NCI-H1417 (cell line): ENCODE data around the gene LRRC32.

Experiments used
- DNase-seq, 3 experiments: peaks; one replicate each; lab custom pipeline; 2025; lab: John Stamatoyannopoulos, UW

Gene LRRC32

GRCh38 chr11:76663912-76664440 is 6.6 kb downstream of the LRRC32 start:
- no peak for DNase-seq

GRCh38 chr11:76663486-76663810 is 7.1 kb downstream of the LRRC32 start:
- DNase-seq = no peak

GRCh38 chr11:76662656-76663485 is 7.7 kb downstream of the LRRC32 start:
- DNase-seq = no peak

GRCh38 chr11:76661834-76662434 is 8.6 kb downstream of the LRRC32 start:
- no peak for DNase-seq

DNA sequence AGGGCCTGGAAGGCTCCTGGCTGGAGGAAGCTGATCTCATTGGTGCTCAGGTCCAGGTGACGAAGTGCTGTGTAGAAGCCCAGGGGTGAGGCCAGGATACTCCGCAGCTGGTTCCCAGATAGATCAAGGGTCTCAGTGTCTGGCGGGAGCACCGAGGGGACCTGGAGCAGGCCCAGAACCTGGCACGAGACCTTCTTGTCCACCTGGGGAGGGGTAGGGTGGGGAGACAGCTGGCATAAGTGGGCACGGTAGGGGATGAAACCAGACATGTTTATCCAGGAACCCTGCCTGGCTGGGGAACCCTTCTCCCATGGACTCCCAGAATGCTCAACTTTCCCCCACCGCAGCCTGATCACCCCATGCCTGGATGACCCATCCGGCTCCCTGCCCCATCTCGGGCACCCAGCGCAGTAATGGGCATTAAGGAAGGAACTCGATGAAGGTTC is 9.2 kb downstream of the LRRC32 start:
- DNase-seq = no peak

DNA sequence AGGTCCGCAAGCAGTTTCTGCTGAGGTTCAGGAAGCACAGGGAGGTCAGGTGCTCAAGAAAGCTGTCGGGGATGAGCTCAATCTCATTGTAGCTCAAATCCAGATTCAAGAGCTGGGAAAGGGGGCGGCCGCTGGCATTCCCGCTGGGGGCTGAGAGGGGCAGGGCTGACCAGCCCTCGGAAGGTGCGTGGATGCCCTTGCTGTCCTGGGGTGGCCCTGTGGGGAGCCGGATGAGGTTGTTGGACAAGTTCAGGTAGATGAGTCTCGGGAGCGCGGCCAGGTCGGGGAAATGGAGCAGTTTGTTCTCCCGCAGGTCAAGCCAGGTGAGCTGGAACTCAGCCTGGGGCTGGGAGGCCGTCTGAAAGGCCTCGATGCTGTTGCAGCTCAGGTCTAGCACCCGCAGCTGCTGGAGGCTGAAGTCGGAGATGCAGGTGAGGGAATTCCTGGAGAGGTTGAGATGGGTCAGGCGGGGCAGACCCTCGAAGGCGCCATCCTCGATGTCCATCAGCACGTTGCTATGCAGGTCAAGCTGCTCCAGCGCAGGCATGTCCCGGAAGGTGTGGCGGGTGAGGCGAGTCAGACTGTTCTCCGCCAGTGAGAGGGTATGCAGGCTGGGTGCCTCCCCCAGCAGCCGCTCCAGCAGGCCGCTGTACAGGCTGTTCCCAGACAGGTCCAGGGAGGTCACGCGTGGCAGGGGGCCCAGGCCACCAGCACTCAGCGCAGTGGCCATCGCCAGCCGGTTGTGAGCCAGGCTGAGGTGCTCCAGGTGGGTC is 9.8 kb downstream of the LRRC32 start:
- DNase-seq = no peak

GRCh38 chr11:76659672-76660532 is 10.6 kb downstream of the LRRC32 start:
- DNase-seq = no peak

DNA sequence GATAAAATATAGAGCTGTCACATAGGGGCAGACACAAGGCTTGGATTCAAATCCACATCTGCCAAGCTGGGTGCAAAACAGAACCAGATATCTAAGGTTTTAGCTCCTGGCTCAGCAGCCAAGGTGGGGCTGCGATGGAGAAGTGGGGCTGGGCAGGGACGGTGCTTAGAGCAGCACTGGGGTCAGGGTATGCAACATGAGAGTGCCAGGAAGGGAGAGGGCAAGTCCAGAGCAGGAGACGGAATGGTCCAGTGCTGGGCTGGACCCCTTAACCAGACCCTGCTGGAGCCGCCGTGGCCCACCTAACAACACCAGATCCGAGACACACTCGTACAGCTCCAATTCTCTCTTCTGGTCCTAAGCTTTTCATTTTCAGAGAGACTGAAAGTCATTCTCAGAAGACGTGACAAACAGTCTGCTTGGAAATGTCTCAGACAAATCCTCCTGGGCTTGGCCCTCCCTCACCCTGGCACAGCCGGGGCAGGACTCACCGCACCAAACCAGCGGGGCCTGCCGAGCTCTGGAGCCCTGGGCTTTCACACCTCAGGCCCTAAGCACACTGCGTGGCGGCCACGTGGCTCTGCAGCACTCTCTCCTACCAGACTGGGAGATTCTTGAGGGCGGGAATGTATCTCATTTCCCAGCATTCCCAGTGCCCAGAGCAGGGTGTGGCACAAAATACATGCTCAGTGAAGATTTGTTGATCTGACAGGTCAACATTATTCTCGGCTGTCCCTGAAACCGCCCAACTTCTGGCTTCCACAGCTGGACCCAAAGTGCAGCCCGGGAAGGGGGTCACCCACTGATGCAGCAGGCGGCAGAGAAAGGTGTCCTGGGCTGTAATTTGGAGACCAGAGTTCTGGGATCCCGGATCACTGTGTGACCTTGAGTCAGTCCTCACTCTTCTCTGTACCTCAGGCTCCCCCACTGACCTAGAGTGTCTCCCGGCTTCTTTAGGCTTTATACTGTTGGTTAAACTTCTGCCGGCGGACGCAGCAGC is 11.6 kb downstream of the LRRC32 start:
- no peak for DNase-seq

DNA sequence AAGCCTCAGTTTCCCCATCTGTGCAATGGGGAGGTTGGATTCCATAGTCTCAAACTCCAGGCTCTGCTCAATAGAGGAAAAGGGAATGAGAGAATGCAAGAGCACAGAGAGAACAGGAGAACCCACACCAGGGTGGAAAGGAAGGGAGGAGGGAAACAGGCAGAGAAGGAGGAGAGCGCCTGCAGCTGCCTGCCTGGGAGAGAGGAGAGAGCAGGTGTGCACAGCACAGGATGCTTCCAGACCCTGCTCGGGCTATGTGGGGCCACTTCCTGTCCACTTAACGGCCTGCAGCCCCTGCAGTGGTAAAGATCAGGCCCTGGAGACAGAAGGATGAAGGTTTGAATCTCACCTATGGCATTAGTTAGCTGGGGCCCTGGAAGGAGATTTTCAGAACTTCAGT is 12.3 kb downstream of the LRRC32 start:
- no peak for DNase-seq

DNA sequence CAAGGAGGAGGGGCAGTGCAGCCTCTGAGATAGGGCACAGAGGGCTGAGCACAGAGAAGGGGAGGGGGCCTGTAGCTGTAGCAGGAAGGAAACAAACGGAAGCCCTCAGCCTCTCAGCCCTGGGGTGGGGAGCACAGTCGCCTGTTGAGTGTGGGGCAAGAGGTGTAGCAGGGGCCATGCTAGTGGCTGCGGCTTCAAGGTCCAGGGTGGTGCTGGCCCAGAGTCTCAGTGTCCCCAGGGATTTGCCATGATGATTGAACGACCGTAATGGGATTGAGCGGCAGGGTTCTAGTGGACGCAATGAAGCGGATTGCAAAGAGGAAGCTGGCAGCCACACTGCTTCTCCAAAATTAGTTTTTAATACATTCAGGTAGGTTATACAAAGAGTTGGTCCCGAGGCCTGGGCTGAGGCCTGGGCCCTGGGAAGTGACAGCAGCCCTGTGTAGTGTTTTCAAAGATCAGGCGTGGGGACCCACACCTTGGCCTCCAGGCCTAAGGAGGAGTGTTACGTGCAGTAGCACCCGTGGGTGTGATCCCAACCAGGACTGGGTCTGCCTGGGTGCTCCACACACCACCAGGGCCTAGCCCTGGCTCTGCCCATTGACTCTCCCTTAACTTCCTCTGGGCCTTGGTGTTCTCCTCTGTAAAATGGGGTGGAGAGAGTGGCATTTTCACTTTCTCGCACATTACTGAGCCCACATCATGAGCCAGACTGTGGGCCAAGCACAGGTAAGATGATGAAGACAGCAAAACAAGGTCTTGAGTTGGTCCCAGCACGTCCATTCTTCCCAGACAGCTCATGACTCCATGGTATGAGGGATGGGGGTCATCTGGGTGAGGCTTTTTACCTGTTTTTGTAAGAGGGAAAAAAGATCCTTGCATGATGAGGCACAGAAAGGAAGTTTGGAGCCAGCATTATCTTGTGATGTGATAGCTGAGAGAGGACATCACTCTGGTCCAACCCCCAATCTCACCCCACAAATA is 13.1 kb downstream of the LRRC32 start:
- DNase-seq = no peak

- DNase-seq = peak in 1 of 3 experiments; percentile 61
Measured at GRCh38 chr11:76656571-76657081, 13.9 kb downstream of the LRRC32 start.

DNA sequence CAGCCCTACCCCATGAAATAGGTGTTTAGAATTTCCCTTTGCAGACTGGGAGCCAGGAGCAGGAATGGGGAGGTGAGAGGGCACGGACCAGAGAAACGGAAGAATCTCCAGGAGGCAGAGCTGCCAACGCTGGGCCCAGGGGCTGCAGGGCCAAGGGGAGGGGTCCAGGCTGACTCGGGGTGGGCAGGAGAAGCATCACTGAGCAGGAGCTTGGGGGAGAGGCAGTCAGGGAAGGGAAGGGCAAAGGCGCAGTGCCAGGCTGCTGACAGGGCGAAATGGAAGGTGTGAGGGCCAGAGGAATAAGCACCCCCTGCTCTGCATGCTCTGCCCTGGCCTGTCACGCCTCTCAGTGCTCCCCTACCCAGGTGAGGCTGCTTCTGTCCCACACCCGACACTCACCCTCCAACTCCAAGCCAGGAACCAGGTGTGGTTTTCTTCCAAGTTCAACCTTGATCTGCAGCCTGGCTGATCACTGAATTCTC is 14.5 kb downstream of the LRRC32 start:
- DNase-seq = no peak

- no peak for DNase-seq
Measured at GRCh38 chr11:76655501-76656049, 15.0 kb downstream of the LRRC32 start.

GRCh38 chr11:76654980-76655379 is 15.6 kb downstream of the LRRC32 start:
- no peak for DNase-seq

DNA sequence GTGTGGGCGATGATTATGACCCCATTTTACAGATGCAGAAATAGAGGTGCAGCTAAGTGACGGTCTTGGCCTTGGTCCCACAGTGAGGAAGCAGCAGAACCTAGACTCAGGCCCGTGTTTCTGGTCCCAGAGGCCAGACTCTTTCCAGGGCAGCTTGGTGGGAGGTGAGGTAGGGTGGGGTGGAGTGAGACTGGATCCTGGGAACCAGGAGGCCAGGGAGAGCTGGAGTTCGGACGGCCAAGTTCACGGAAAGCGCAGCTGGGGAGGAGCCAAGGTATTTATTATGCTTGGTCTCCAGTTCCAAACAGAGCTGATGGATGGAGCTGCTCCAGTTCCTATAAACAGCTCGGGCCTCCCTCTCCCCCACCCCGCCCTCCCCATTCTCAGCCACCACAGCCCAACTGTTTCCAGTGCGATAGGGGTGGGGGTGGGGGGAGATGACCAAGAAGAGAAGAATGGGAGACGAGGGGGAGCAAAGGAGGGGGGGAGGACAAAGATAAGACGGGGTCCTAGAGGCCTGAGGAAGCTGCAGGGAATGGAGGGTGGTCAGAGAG is 16.2 kb downstream of the LRRC32 start:
- DNase-seq = no peak

- DNase-seq = no peak
Measured at GRCh38 chr11:76653674-76654284, 16.8 kb downstream of the LRRC32 start.

GRCh38 chr11:76653012-76653673 is 17.4 kb downstream of the LRRC32 start:
- no peak for DNase-seq
